GM21381 (cell line): ENCODE results near the gene FBN2.

Experiments used
- ATAC-seq: cut with Tn5 transposase; IDR thresholded peaks from one replicate; pipeline ENCODE4 v1.9.1; 2021; ENCODE audit warnings: mild to moderate bottlenecking, moderate library complexity; ENCODE audit not compliant: unreplicated experiment

FBN2 gene

DNA sequence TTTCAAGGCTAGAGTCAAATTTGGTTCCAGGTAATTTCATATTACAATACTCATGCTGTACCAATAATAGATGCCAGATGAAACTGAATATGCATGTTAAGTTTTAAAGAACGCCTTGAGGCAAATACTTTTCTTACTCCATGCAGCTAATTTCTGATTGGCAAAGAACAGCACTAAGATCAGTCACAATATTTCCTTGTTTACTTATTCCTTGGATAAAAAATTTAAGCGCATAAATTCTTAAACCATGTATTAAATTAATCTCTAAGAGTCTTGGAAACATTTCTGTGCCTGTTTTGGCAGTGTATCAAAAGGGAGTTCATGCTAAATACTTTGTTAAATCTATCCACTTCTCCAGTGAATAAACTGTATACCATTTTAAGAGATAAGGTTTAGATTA is 281.0 kb downstream of the FBN2 start:
- no peak for ATAC-seq

DNA sequence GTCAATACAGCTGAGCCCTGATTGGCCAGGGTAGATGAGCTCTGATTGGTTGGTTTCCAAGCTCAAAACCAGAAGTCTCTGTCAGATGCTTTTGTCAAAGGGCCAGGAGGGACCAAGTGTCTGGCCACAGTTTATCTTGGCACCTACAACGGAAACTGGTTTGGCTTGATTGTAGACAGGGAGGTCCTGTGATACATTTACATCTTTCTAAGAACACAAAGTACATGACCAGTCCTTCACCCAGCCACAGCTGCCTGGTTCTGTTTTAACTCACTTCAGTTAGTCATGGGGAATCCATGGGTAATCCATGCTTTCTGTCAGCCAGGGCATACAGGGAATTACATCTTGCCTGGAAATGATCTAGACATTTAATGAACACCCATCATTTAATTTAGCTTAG is 283.3 kb downstream of the FBN2 start:
- no peak for ATAC-seq

DNA sequence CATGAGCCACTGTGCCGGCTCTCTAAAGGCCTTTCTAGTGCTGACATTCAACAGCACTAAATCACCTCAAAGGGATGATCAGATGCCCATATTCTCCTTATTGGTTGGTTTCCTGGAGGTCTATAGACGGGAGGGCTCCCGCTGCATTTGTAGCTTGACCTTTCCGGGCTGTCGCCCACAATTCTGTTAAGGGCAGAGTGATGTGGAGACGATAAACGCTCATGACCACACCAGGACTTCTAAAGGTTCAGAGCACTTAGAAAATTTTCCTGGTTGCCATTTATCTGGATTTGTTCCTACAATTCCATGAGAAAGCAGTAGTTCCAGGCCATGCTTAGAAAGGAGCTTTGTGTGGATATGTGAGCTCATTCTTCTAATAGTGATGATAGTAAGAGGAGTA is 284.2 kb downstream of the FBN2 start:
- ATAC-seq = no peak

DNA sequence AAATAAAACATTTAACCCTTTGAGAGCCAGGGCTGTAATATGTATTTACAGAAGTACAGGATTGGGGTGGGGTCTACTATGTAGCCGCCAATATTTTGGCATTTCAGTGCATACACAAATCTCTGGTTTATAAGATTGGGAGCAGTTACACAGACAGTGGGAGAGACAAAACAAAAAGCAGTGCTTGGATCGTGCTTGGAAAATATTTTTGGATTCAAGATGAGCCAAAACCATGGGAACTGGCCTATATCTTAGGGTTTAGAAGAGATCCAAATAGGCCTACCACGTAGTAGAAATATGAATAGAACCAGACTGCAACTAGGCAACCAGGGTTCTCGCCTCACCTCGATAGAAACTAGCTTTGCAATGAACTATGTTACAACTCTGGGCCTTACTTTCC is 284.9 kb downstream of the FBN2 start:
- no peak for ATAC-seq

DNA sequence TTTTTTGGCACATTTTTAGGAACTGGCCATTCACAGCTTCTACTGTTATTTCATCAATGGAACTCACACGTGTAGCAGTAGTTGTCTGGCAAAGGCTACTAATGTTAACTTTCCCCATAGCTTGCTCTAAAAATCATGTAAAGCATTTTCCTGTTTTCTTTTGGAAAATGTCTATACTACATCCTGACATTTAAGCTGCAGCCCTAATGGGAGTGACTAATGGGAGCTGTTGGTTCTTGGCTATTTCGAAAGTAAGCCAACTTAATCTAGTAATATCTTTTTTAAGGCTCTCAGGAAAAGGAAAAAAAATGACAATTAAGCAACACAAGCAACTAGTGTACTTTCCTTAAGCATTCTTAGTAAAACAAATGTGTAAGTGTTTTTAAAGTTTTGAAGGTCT is 285.3 kb downstream of the FBN2 start:
- no peak for ATAC-seq

DNA sequence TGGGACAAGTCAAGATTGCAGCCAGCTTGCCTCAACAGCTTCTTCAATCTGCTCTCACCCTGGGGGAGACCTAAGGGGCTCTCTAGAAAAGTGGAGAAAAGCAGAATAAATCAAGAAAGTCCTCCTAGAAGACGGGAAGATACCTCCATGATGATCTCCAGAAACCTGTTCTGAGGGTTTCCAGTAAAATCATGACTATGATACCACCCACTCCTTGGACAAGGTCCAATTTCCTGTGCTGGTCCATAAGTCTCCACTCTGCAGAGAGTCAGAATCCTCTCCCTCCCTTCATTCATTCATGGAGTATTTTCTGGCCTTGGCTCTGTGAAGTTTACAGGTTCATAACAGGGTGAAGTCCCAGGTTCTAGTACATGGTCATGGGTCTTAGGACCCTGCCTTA is 285.8 kb downstream of the FBN2 start:
- no peak for ATAC-seq

DNA sequence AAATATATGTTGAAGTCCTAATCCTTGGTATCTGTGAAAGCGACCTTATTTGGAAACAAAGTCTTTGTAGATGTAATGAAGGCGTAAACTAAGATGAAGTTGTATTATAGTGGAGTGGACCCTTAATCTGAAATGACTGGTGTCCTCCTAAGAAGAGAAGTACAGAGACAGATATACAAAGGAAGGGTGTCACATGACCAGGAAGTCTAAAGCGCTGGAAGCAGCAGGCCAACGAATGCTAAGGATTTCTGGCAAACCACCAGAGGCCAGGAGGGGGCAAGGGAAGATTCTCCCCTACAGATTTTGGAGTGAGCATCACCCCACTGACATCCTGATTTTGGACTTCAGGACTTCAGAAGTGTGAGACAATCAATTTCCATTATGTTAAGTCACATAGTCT is 292.1 kb downstream of the FBN2 start:
- no peak for ATAC-seq

DNA sequence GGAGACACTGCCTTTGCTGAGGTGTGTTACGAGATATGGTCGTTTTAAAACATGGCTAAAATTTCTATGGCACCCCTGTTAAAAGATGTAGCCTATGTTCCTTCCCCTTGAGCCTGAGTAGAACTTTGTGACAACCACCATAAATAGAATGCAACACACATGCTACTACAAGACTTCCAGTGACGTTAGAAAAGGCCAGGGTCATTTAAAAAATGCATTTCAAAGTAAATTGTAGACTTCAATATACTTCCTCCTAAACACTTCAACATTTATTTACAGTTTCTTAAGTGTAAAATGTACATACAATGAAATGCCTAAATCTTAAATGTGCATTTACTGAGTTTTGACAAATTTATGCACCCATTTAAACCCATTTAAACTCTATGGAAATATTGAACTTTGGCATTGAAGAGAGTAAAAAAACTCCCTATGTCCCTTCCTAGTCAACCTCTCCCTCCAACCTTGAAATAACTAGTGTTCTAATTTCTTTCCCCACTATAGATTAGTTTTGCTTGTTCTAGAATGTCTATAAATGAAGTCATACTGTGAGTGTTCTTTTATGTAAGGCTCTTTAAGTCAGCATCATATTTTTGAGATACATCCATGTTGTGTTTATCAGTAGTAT is 294.0 kb downstream of the FBN2 start:
- no peak for ATAC-seq

DNA sequence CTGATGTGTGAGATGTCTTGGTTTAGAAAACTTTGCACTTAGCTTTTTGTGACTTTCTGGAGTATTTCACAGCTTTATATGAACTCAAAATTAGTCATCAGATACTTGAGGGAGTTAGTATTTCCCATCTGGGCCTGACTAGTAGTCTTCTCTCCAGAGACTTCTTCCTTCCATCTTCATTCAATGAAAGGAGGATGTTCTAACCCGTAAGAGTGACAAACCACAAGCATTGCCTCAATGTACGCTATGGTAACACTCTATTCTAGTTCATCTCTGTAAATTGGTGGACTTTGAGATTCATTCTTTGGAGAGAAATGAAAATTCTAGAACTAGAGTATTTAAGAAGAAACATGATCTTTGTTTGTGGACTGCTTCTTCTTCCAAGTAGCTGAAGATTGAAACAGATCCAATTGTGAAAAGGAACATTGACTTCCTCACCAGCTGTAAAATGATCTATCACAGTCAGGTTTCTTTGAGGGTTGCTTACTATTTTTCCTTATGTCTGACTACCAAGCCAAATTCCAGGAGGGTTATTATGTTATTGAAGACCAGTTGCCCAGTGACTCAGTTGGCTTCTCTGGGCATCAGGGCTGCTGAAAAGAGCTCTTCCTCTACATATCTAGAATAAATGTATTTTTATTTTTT is 296.9 kb downstream of the FBN2 start:
- ATAC-seq = no peak

DNA sequence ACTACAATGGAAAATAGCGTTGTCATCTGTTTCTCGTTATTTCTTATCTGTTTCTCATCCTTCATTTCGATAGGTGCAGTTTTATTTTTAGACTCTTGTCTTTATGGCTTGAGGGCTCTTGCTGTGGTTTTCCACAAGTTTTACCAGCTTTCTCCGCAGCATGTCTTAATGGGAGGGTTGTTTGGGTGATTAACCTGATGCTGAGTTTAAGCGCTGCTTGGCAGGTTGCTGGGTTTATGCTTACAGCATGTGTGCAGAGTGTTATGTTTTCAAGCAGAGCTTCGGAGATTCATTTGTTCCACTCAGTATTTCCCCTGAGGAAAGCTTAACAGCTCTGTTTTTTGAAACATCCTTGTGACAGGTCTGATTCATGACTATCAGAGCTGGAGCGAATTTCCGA is 300.5 kb downstream of the FBN2 start:
- ATAC-seq = no peak

DNA sequence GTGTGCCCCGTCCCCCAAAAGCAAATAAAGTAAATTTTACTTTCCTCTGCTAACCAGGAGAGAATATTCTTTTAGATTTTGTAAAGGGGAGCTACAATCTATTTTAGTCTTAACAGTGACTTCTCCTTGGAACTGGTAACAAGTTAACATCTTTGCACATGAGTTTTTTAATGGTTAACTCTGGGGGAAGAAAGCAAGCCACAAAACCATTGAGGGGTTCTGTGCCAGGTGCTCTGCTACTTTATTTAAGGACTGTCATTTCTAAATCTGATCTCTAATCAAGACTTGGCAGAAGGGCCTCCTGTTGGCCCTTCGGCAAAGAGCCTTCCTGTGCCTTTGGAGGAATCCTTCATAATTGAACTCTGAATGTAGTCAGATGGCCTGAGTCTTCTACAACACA is 301.0 kb downstream of the FBN2 start:
- ATAC-seq = no peak

DNA sequence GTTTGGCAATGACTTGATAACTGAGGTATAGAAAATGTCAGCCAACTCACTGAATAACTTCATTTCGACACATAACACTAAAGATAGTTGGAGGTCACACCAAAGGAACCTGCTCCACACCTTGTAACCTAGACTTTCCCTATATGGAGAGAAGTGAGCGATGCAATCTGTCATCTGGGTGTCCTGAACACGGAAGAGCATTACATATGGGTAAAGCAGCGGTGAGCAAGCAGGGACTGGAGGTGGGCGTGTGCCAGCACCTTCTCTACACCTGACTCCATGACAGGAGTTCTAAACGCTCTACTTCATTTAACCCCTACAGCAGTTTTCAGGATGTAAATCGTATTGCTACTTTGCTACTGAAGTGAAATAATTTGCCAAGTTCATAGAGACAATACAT is 301.7 kb downstream of the FBN2 start:
- ATAC-seq = no peak

DNA sequence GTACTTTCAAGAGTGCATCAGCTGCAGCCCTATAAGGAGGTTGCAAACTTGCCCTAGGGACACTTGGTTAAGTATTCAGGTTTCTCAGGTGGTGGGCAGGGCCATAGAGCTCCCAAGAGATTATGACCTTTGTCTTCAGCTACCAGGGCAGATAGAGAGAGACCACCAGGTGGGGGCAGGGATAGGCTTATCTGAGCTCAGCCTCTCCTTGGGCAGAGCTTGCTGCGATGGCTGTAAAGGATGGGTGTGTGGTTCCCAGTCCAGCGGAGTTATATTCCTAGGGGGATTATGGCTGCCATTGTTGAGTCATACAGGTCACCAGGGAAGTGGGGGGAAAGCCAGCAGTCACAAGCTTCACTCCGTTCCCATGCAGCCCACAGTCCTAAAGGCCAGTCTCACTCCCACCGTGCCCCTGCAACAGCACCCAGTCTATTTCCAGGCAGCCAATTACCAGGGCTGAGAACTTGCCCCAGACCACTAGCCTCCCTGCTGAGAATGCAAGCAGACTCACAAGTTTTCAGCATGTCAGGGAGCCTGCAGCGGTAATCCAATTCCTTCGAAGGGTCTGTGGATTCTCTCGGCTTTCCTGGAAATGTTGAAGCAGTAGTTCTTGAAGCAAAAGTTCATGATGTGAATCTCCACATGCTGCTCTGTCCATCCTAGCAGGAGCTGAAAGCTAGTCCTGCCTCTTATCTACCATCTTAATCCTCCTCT is 303.0 kb downstream of the FBN2 start:
- ATAC-seq = no peak

DNA sequence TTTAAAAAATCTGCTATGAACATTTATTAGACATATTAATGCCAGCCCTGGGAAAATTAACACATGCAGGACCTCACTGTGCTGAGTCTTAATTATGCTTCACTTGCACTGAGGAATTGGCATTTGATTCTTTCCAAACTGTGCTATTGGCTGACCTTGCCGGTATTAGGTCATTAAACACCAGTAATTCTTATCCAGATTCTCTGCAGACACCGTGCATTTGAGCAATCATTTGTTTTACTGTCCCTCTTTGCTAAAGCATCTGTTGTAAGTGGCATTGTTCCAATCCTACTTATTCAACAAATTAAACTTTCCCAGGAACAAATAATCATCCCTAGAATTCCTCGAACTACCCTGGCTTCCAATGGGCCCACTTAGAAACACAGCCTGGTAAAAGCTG is 309.5 kb downstream of the FBN2 start:
- no peak for ATAC-seq

DNA sequence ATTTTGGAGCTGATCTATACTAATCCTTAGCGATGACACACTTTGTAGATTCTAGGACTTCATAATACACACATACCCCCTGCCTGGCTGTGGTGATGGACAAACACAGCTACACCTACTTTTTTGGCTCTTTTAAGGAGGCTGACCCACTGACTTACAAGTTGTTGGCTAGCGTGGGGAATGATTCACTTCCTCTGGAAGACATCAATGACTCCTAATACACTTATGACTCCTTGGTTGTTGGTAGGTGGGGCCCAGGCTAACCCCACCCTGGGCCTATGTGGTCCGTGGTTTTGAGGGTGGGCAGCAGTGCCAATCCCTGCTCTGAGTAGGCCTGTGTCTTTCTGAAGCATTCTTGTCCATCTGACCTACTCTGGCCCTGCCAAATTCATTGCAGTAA is 310.0 kb downstream of the FBN2 start:
- no peak for ATAC-seq

DNA sequence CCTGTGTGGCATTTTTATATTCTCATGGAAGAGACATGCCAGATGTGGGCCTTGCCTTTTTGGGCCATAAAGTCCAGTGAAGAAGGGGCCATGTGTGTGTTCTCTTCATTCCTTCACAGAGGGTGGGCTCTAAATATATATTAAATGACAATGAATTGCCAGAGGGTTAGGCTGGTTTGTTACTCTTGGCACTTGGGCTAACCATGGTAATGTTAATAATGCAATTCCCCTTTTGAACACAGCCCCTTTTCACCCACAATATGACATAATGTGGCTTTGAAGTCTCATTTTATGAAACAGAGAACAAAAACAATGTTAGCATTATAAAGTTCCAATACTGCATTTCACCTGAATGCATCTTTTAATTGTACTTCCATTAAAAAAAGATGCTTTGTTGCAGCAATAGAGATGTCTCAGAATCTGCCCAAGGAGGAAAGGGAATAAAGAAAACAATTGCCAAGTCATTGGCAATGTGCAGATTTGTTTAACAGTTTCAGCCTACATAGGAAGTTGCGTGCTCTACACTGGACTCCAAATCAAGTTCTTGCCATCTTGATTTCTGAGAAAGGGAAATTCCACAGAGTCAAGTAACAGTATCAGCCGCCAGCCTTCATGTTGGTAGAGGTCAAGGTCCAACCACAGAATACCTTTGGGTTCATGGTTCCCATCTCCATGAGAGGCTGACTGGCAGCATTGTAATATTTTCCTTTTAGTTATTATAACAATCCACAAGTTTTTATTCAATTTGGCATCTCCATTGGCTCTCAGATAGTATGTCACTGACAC is 312.6 kb downstream of the FBN2 start:
- no peak for ATAC-seq

DNA sequence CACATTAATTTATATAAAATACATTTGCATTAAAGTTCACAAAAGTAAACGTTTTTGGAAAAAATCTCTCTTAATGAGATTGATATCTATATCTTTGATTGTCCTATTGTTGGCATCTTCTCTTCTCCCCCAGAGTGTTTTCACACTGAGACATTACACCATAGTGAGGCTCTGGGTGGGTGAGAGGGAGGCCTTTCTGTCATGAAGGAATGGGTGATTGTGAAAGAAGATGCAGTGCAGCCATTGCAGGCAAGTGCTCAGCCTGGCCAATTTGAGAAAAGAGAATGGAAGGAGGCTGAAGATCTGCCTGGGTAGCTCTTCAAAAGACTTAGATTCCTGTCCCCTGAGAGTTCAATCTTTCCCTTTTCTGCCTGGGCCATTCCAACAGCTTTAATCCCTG is 313.7 kb downstream of the FBN2 start:
- no peak for ATAC-seq

DNA sequence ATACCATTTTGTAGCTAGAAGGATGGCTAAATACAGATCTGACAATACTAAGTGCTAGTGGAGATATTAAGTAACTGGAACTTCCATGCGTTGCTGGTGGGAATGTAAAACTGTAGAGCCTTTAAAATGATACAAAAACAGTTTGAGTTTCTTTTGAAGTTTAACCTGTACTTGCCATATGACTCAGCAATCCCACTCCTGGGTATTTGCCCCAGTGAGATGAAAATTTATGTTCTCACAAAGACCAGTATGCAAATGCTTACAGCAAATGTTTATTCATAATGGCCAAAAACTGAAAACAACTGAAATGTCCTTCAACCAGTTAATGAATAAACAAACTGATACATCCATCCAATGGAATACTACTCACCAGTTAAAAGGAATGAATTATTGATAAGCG is 317.2 kb downstream of the FBN2 start:
- no peak for ATAC-seq

DNA sequence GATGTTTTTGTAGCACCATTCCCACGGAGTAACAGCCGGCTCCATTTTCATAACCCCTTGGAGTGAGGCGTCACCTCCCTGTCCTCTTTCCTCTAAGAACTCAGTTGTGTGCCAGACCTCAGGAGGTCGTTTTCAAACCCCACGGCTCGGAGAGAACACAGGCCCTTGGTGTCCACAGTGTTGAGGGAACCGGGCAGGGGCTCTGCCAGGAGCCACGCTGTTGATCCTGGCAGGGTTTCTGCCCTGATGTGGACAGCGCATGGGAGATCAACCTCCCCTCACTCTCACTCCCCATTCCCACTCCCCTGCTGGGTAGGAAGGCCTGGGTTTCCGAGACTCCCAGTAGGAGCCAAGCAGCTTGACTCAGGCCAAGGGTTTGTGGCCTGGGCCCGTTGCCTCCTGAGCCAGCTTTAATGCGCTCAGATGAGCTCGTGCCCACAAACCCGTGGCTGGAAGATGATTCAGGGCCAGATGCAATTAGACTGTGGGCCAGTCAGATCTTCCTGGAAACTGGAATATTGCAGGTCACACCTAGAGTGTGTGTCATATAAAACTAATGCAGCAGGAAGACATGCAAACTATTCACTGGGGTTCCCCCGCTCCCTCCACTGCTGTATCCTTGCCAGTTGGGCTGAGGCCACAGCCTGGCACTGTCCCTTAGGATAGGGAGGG is 321.0 kb downstream of the FBN2 start:
- no peak for ATAC-seq

DNA sequence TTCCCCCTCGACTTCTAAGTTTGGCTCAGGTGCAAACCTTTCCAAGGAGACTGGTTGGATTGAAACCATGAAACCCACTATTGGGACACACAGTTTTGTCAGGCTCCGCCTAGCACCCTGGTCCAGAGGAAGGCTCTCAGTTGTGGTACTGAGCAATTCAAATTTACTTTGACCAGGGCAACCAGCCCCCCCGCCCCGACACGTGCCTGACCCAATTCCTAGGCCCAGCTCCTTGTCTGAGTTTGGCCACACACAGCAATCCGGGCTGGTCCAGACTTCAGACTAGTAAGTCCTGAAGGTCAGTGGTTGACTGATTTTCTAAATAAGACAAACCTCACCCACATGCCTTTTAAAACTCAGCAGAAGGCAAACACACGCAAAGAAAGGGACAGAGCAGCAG is 321.8 kb downstream of the FBN2 start:
- no peak for ATAC-seq

DNA sequence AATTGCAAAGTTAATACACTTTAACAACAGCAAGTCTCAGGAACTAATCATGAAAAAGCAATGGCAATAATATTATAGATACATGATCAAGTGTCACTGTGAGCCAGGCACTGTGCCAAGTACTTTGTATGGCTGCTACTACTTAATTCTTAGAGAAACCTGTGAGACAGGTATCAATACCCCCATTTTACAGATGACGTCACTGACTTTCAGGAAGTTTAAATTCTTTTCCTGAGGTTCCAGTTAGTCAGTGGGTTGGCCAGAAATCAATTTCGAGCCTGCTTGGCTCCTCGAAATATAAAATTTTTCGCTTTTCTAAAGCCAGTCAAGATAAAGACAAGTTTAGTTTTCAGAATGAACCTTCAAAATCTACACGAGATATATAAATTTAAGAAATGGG is 324.2 kb downstream of the FBN2 start:
- ATAC-seq = no peak
